NCI-H2227 (cell line): ENCODE results near the gene CHGA.

Source experiments
- DNase-seq: peaks from one replicate; lab custom pipeline; 2025; ENCODE audit not compliant: unreplicated experiment; lab: John Stamatoyannopoulos, UW

CHGA gene

DNA sequence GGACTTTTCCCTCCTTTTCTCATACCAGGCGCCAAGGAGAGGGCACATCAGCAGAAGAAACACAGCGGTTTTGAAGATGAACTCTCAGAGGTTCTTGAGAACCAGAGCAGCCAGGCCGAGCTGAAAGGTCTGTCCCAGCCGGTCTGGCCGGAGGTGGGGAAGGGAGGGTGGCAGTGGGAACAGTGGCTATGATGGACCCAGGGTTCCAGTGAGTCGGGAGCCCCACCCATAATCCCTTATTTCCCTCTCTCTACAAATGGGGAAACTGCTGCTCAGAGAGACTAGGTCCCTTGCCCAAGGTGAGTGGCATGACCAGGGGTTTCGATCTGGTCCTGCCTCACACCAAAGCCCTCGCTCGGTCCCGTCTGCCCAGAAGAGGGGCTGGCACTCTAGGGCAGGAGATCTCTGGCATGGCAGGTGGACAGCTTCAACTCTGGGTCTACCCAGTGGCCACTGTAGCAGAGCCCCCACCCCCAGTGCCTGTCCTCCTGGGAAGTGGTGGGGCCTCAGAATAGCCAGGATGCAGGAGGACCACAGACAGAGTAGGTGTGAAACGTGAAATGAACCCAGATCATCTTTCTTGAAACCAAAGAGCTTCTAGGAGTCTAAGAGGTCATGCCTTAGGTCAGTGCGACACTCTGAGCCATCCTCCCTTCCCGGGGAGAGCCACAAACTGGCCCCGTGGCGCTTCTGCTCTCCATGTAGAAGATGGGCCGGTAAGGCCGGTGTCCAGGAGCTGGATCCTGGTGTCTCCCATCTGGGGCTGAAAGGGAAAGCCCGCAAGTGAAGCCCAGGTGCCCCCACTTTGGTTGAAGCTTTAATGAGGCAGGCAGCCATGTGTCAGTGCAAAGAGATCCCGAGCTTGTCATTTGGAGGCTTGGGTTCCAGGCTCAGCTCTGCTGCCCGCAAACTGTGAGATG is 7.0 kb downstream of the CHGA start:
- no peak for DNase-seq

- DNase-seq, result no peak
Measured at GRCh38 chr14:92930737-92931602, 8.0 kb downstream of the CHGA start.

GRCh38 chr14:92931681-92932447 is 8.9 kb downstream of the CHGA start:
- DNase-seq, result no peak

- no peak for DNase-seq
Measured at GRCh38 chr14:92932448-92933395, 9.8 kb downstream of the CHGA start.

- no peak for DNase-seq
Measured at GRCh38 chr14:92933481-92933880, 10.5 kb downstream of the CHGA start.

GRCh38 chr14:92934196-92935085 is 11.5 kb downstream of the CHGA start:
- no peak for DNase-seq

DNA sequence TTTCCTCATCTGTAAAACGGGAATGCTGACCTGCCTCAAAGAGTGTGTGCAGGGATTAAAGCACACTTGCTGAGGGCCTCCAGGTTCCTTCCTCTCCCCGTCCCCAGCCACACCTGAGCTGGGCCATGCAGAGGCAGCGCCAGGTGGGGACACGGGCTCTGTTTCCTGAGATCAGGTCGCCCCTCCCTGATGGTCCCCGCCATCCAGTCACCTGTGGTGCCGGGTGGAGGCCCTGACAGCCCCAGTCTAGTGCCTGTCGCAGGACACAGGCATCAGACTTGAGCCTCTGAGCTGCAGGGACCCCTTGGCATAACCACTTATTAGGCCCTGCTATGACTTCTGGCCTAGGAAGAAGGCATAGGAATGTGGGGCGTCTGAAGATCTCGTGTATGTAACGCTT is 12.5 kb downstream of the CHGA start:
- no peak for DNase-seq

GRCh38 chr14:92936085-92936484 is 13.1 kb downstream of the CHGA start:
- DNase-seq, result no peak

DNA sequence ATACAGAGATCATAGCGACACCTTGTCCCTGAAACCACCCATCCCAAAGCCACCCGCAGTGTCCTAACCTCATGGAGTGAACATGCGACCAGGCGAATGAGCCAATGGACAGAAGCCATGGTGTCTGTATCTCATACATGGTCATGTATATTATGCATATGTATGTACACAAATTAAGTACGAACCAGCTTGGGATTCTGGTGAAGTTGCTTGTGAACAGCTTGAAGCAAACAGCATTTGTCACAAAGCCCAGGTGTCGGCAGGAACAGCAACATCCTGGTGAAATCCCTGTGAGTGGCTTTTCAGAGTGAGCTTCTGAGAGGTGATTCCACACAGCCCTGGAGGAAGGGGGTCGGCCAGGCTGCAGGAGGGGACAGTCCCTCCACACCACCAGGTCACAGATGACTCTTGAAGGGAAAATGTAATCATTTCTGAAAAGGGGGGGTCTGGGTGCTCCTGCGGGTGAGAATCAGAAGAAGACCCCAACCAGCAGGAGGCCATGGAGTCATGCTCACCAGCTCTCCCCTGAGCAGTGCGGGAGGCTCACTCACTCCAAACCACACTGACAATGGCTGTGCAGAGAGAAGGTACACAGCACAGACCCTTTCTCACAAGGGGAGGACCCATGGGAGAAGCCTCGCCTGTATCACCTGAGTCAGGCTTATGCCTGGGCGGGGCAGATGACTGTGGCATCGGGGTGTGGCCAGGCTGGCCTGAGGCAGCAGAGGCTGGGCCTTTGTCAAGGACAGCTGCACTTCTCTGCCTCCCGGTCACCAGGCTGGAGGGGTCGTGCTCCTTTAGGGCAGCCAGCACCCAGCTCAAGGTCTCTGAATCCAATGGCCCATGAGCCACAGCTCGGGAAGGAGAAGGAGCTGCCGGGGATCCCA is 14.3 kb downstream of the CHGA start:
- DNase-seq, result no peak

GRCh38 chr14:92938235-92938875 is 15.4 kb downstream of the CHGA start:
- no peak for DNase-seq

DNA sequence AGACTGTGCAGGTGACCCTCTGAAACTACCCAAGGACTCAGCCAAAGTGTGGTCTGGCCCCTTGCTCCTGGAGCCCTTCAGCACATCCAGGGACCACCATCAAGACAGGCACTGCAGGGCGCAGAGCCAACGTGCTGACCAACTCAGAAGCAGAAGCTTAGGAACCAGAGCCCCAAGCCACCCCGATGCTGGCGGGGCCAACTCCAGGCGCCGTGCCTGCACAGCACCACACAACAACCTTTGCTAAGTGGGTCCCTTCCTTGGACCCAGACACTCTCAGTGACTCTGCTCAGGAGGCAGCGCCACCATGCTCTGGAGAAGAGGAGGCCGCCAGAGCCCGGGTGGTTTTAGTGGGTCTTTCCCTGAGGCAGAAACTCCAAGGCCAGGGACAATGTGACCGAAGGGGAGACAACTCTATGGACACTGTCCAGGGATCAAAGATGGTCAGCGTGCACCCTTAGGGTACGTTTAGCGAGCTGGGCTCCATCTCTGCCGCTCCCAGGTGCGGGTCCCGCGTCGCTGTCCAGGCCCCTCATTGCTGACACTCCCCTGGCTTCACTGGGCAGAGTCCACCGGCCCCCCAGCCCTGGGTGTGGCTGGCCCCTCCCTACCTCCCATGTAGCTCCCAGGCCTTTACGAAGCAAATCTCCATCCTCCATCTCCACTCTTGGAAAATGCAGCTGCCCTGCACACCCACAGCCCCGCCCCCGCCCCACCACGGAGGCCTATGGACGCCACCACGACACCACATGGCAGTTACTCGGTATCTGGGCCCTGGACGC is 16.1 kb downstream of the CHGA start:
- DNase-seq, result no peak

GRCh38 chr14:92939699-92940098 is 16.7 kb downstream of the CHGA start:
- DNase-seq, result no peak

GRCh38 chr14:92940543-92940942 is 17.6 kb downstream of the CHGA start:
- no peak for DNase-seq

GRCh38 chr14:92941531-92941930 is 18.6 kb downstream of the CHGA start:
- DNase-seq, result no peak

DNA sequence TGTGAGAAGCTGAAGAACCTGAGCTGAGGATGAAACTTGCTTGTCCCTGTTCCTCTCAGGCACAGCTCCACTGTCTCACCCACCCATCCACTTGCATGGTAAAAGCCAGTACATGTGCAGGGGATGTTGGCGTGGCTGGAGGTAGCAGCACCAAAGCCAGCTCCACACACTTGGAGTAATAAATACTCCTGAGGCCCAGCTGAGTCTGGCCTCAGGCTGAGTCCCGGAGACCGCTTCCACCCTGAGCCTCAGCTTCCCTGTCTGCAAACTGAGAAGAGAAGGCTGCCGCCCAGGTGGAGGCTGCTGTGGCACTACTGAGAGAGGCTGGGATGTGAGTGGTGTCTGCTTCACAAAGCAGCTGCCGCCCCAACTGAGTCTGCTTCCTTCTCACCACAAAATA is 19.2 kb downstream of the CHGA start:
- DNase-seq, result no peak

DNA sequence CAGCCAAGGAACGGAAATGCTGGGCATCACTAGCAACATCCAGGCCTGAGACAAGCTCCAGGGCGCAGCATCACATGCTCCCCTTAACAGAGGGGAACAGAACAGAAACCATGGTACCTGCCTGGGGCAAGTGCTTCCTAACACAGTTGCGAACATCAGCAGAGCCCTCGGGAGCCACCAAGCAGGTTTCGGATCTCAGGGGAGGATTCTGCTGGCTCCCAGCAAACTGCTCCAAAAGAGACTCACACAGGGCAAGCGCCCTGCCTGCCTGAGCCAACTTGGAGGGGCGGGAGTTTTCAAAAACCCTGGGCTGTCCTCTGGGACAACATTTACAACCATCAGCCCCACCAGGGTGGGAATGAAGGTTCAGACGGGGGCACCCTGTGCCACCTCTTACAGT is 19.6 kb downstream of the CHGA start:
- no peak for DNase-seq
